ENCODE results near the gene ALCAM. TPM values are rescaled to one million over a fixed set of nuclear protein-coding genes. Genes with fewer than 3 reads are reported as not detected.
"Not testable (repeated sequence)": the region's sequence is repeated elsewhere in the genome, so short reads cannot be mapped to it uniquely, and the experiment has no call there.

Gene ALCAM
- total and polyA plus RNA-seq, 9 donors = 7.4 to 29.5 (median 10.8) TPM

DNA sequence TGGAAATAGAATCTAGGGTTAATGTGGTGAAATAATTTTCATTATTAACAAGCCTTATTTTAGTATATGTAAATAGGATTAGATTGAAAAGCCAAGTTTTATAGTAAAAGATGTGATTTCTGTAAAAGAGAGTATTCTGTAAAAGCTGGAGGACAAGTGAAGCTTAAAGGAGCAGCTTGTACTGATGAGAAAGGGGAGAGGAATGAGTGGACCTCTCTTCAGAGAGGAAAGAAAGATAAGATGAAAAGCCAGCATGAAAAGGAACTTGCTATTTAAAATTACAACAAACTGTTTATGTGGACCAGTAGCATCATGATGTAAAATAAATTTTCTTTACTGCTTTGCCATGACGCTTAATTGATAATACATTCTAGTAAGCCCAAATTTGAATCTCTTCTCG is 18.5 kb downstream of the ALCAM start:
- H3K4me3 ChIP-seq (ENCODE audit: low read length) = no peak overlapping the region
- no peak for DNase-seq
- H3K9me3 ChIP-seq (replicated peaks; ENCODE audit: control insufficient read depth, low read depth, low read length) = no peaks in the 10 kb centered on the region
- no peak overlapping the region for H3K27ac ChIP-seq (ENCODE audit: low read length)
- WGBS (ENCODE audit: insufficient coverage) = no CpG with 5 or more reads among the region's 2 CpGs
- H3K36me3 ChIP-seq (ENCODE audit: control insufficient read depth, insufficient read depth, low read length) = no peaks in the 10 kb centered on the region
- H3K27me3 ChIP-seq (ENCODE audit: control insufficient read depth, insufficient read depth, low read length) = no peaks in the 10 kb centered on the region
- no peaks in the 10 kb centered on the region for H3K4me1 ChIP-seq (ENCODE audit: control insufficient read depth, insufficient read depth, low read length)

DNA sequence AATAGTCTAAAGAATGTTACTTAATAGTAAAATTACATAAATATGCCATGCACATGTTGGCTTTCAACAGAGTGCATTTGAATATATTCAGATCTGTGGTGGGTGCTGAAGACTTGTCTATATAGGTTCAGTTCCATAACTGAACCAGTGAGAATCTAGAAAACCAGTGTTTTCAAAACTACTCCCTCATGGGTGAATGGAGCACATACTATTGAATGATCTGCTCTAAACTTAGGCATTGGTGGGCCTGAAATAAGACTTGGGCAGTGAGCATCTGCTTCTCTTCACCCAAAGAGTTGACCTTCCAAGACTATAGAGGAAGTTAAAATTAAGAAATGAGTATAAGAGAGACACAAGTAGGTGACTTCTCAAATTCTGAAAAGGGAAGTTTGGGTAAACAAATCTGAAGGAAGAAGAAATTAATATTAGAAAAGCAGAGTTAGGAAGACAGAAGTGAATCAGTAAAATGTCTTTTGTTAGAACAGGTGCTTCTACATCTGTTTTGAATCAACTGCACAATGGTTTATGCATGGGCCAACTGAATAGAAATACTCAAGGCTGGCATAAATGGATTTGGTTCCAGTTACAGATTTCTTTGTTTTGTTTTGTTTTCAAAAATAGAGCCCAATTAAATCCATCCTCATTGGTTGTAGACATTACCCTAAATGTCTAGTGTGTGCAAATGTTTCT is 19.3 kb downstream of the ALCAM start:
- no peaks in the 10 kb centered on the region for H3K9me3 ChIP-seq (replicated peaks; ENCODE audit: control insufficient read depth, low read depth, low read length)
- H3K36me3 ChIP-seq (ENCODE audit: control insufficient read depth, insufficient read depth, low read length) = no peaks in the 10 kb centered on the region
- H3K4me1 ChIP-seq (ENCODE audit: control insufficient read depth, insufficient read depth, low read length) = no peaks in the 10 kb centered on the region
- no peaks in the 10 kb centered on the region for H3K27me3 ChIP-seq (ENCODE audit: control insufficient read depth, insufficient read depth, low read length)
- H3K27ac ChIP-seq (ENCODE audit: low read length) = no peak overlapping the region
- DNase-seq = peak; percentile 7
- no peak overlapping the region for H3K4me3 ChIP-seq (ENCODE audit: low read length)

DNA sequence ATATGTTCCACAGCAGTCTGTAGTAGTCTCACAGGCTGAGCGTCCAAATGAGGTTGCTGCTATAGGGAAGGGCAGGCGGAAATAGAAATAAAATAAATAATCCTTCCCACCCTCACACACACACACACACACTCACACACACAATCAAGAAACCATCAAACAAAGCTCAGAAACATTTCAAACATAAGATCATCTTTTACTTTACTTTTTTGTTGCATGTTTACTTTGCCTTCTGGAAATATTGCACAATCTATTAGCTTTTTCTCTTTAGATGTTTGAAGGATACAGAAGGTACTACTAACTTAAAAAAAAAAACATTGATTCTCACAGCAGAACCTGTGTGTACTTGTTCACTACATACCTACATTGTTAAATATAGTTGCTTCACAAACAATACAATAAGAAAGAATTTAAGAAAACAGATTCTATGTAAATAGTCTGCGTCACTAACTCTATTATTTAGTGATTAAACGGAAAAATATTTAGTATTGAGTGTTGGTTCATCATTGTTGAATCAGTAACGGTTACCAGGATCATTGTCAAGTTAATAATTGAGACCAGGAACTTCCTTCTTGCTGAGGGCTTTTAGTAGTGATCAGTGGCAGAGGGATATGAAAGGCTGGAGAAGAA is 20.5 kb downstream of the ALCAM start:
- no peaks in the 10 kb centered on the region for H3K4me1 ChIP-seq (ENCODE audit: control insufficient read depth, insufficient read depth, low read length)
- H3K9me3 ChIP-seq (replicated peaks; ENCODE audit: control insufficient read depth, low read depth, low read length) = no peaks in the 10 kb centered on the region
- 100% methylated on average over 1 of the region's 5 CpGs for WGBS (ENCODE audit: insufficient coverage)
- H3K27ac ChIP-seq (ENCODE audit: low read length) = no peak overlapping the region
- DNase-seq = no peak
- H3K27me3 ChIP-seq (ENCODE audit: control insufficient read depth, insufficient read depth, low read length) = no peaks in the 10 kb centered on the region
- H3K36me3 ChIP-seq (ENCODE audit: control insufficient read depth, insufficient read depth, low read length) = no peaks in the 10 kb centered on the region
- H3K4me3 ChIP-seq (ENCODE audit: low read length) = no peak overlapping the region

DNA sequence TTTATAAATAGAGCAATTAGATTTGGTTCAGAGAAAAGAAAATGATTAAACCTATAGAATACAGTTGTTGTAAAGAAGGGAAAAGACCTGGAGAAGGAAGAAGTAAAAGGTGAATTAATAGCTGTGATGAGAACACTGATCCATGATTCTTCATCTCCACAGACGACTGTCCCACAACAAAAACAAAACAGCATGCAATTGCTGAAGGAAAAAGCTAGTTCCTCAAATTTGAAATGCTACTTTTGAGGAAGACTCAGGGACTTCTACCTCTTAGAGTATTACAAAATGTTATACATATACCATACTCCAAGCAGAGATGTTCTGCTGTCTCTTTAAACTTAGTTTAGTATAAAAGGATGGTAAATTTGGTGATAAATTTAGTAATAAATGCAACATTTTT is 21.5 kb downstream of the ALCAM start:
- Histone ChIP-seq H3K4me3 (ENCODE audit: low read length) (no peak overlapping the region), H3K27me3 (ENCODE audit: control insufficient read depth, insufficient read depth, low read length) (no peaks in the 10 kb centered on the region), H3K36me3 (ENCODE audit: control insufficient read depth, insufficient read depth, low read length) (no peaks in the 10 kb centered on the region), H3K27ac (ENCODE audit: low read length) (no peak overlapping the region), H3K9me3 (replicated peaks; ENCODE audit: control insufficient read depth, low read depth, low read length) (no peaks in the 10 kb centered on the region), H3K4me1 (ENCODE audit: control insufficient read depth, insufficient read depth, low read length) (no peaks in the 10 kb centered on the region)
- DNase-seq = no peak
- WGBS (ENCODE audit: insufficient coverage) = no CpG with 5 or more reads among the region's 1 CpG

DNA sequence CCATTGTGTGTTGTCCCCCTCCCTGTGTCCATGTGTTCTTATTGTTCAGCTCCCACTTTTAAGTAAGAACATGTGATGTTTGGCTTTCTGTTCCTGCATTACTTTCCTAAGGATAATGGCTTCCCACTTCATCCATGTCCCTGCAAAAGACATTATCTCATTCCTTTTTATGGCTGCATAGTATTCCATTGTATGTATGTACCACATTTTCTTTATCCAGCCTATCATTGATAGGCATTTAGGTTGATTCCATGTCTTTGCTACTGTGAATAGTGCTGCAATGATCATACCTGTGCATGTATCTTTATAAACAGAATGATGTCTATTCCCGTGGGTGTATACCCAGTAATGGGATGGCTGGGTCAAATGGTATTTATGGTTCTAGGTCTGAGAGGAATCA is 23.1 kb downstream of the ALCAM start:
- not testable (repeated sequence) for H3K27me3 ChIP-seq (ENCODE audit: control insufficient read depth, insufficient read depth, low read length); DNase-seq; H3K4me3 ChIP-seq (ENCODE audit: low read length); H3K36me3 ChIP-seq (ENCODE audit: control insufficient read depth, insufficient read depth, low read length); H3K4me1 ChIP-seq (ENCODE audit: control insufficient read depth, insufficient read depth, low read length); H3K9me3 ChIP-seq (replicated peaks; ENCODE audit: control insufficient read depth, low read depth, low read length); H3K27ac ChIP-seq (ENCODE audit: low read length)
- WGBS (ENCODE audit: insufficient coverage) = no CpG with 5 or more reads among the region's 1 CpG

DNA sequence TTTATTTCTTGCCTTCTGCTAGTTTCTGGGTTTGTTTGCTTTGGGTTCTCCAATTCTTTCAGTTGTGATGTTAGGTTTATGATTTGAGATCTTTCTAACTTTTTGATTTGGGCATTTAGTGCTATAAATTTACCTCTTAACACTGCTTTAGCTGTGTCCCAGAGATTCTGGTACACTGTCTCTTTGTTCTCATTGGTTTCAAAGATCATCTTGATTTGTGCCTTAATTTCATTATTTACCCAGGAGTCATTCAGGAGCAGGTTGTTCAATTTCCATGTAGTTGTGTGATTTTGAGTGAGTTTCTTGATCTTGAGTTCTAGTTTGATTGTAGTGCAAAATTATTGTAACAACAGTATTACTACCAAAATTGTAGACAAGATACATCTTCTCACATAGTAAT is 25.9 kb downstream of the ALCAM start:
- not testable (repeated sequence) for H3K9me3 ChIP-seq (replicated peaks; ENCODE audit: control insufficient read depth, low read depth, low read length); H3K27me3 ChIP-seq (ENCODE audit: control insufficient read depth, insufficient read depth, low read length); H3K36me3 ChIP-seq (ENCODE audit: control insufficient read depth, insufficient read depth, low read length); DNase-seq; H3K4me1 ChIP-seq (ENCODE audit: control insufficient read depth, insufficient read depth, low read length); H3K4me3 ChIP-seq (ENCODE audit: low read length); H3K27ac ChIP-seq (ENCODE audit: low read length)

DNA sequence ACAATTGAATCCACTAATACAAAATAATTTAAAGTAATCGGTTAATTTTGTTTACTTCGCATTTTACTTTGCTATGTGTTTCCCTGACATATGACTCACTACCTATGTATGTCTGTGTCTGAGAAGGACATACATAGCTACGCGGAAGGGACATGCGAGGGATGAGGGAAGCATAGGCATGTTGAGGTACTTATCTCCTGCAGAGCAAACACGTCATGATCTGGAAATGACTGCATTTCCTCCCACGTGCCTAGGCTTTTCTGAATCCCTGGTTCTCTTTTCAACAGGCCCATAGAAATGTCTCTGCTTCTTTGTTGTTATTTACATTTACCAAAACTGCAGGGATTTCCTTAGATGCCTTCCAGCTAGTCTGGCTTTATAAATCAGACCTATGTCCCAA is 27.5 kb downstream of the ALCAM start:
- 45% methylated on average over 2 of the region's 7 CpGs for WGBS (ENCODE audit: insufficient coverage)
- Histone ChIP-seq H3K27me3 (ENCODE audit: control insufficient read depth, insufficient read depth, low read length) (no peaks in the 10 kb centered on the region), H3K4me3 (ENCODE audit: low read length) (no peak overlapping the region), H3K27ac (ENCODE audit: low read length) (no peak overlapping the region), H3K36me3 (ENCODE audit: control insufficient read depth, insufficient read depth, low read length) (no peaks in the 10 kb centered on the region), H3K9me3 (replicated peaks; ENCODE audit: control insufficient read depth, low read depth, low read length) (no peaks in the 10 kb centered on the region), H3K4me1 (ENCODE audit: control insufficient read depth, insufficient read depth, low read length) (no peaks in the 10 kb centered on the region)
- no peak for DNase-seq

DNA sequence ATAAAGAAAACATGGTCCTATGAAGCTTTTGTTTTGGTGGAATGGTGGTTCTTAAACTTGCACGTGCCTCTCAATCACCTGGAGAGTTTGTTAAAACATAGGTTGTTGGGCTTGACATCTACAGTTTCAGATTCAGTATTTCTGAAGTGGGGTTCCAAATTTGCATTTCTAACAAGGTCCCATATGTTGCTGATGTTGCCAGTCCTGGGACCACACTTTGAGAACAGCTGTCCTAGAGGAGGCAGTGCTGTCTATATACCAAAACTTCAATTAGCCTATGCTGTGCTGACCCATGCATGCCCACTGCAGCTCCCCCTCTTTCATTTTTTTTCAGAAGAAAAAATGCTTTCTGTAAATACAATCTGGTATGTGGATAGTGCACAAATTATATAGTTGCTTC is 31.3 kb downstream of the ALCAM start:
- H3K9me3 ChIP-seq (replicated peaks; ENCODE audit: control insufficient read depth, low read depth, low read length) = no peaks in the 10 kb centered on the region
- 100% methylated on average over 1 of the region's 1 CpG for WGBS (ENCODE audit: insufficient coverage)
- no peak overlapping the region for H3K27ac ChIP-seq (ENCODE audit: low read length)

DNA sequence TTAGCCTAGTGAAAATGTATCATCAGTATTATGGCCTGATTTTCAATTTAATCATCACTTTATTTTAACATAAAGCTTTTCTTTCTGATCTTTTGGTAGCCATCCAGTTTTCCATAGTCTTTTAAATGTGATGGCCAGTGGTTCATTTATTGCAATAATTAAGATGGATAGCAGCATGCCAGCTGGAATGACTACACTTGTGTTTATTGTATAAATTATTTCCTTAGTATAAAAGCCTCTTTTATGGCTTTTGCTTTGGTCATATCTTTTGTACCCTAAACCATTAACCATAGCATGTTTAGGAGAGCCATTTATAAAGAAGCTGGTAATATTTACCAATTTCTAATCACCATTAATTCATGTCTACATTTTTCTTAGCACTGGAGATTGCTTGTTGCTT is 31.7 kb downstream of the ALCAM start:
- H3K36me3 ChIP-seq (ENCODE audit: control insufficient read depth, insufficient read depth, low read length) = no peaks in the 10 kb centered on the region
- no peak overlapping the region for H3K27ac ChIP-seq (ENCODE audit: low read length)
- H3K9me3 ChIP-seq (replicated peaks; ENCODE audit: control insufficient read depth, low read depth, low read length) = no peaks in the 10 kb centered on the region
- DNase-seq = no peak
- no peak overlapping the region for H3K4me3 ChIP-seq (ENCODE audit: low read length)
- H3K27me3 ChIP-seq (ENCODE audit: control insufficient read depth, insufficient read depth, low read length) = no peaks in the 10 kb centered on the region
- no peaks in the 10 kb centered on the region for H3K4me1 ChIP-seq (ENCODE audit: control insufficient read depth, insufficient read depth, low read length)

More for the DNA sequence above, 31.3 kb downstream of the ALCAM start:
- H3K4me3 ChIP-seq (ENCODE audit: low read length) = no peak overlapping the region
- no peaks in the 10 kb centered on the region for H3K36me3 ChIP-seq (ENCODE audit: control insufficient read depth, insufficient read depth, low read length)
- no peaks in the 10 kb centered on the region for H3K4me1 ChIP-seq (ENCODE audit: control insufficient read depth, insufficient read depth, low read length)
- H3K27me3 ChIP-seq (ENCODE audit: control insufficient read depth, insufficient read depth, low read length) = no peaks in the 10 kb centered on the region
- no peak for DNase-seq

DNA sequence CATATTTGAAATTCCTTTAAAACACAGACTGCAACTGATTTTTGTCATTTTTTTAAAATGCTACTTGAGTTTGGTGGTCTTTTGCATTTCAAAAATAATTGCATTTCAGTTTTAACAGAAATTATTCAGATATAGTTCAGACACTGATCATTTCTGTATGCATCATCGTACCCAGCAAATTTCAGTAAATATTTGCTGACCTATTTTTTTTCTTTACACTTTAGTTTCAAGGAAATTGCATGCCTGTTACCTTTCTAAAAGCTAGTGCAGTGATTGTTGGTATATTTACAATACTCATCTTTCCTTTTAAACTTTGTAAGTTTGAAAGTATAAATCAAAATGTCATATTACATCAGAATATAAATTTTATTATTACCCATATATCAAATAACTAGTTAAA is 32.4 kb downstream of the ALCAM start:
- Histone ChIP-seq H3K27me3 (ENCODE audit: control insufficient read depth, insufficient read depth, low read length) (no peaks in the 10 kb centered on the region), H3K9me3 (replicated peaks; ENCODE audit: control insufficient read depth, low read depth, low read length) (no peaks in the 10 kb centered on the region), H3K4me1 (ENCODE audit: control insufficient read depth, insufficient read depth, low read length) (no peaks in the 10 kb centered on the region), H3K36me3 (ENCODE audit: control insufficient read depth, insufficient read depth, low read length) (no peaks in the 10 kb centered on the region), H3K4me3 (ENCODE audit: low read length) (no peak overlapping the region), H3K27ac (ENCODE audit: low read length) (no peak overlapping the region)
- no peak for DNase-seq
- WGBS (ENCODE audit: insufficient coverage) = no CpG with 5 or more reads among the region's 1 CpG

DNA sequence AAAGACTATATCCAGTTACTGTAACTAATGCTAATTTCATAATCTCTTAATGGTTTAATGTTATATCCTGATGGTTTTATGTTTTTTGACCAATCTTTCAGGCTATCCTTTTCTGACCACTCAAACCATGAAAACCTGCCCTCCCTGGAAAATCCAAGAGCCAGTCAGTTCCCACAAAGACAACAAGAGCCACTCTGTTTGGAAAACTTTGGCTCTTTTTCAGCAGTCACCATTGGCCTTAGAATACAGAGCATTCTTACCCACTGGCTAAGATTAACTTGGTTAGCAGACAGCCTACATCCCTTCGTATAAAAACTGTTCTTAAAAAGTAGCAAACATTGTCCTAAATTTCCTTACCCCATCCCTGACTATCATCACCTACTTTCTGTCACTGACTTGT is 32.9 kb downstream of the ALCAM start:
- Histone ChIP-seq H3K27me3 (ENCODE audit: control insufficient read depth, insufficient read depth, low read length) (no peaks in the 10 kb centered on the region), H3K36me3 (ENCODE audit: control insufficient read depth, insufficient read depth, low read length) (no peaks in the 10 kb centered on the region), H3K9me3 (replicated peaks; ENCODE audit: control insufficient read depth, low read depth, low read length) (peaks cover 2% of the 10 kb centered on the region), H3K4me1 (ENCODE audit: control insufficient read depth, insufficient read depth, low read length) (no peaks in the 10 kb centered on the region), H3K4me3 (ENCODE audit: low read length) (no peak overlapping the region), H3K27ac (ENCODE audit: low read length) (no peak overlapping the region)
- WGBS (ENCODE audit: insufficient coverage) = no CpG with 5 or more reads among the region's 1 CpG
- peak; percentile 4 for DNase-seq

Measured in muscle of leg (tissue), 11 donors.